D341Med (cell line): Measurements from ENCODE around the gene ARHGAP10.

Experiments
- DNase-seq: peaks from one replicate; pipeline ENCODE4 v3.0.0; 2012; ENCODE audit warnings: low spot score

Gene ARHGAP10

GRCh38 chr4:148095346-148095923, 363.5 kb downstream of the ARHGAP10 start:
- no peak for DNase-seq

DNA sequence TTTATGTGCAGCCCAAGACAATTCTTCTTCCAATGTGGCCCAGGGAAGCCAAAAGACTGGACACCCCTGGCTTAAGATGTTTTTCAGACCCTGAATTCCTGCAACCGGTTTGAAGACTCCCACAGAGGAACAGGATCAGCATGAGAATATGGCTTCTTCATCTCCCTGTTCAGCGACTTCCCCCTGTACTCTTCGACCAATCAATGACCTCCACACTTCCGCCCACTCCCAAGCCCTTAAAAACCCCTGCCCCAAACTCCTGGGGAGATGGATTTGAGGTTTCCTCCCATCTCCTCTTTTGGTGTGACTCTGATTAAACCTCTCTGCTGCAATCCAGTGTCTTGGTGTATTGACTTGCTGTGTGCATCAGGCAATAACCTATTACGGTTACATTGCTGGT, 365.9 kb downstream of the ARHGAP10 start:
- DNase-seq = no peak

DNA sequence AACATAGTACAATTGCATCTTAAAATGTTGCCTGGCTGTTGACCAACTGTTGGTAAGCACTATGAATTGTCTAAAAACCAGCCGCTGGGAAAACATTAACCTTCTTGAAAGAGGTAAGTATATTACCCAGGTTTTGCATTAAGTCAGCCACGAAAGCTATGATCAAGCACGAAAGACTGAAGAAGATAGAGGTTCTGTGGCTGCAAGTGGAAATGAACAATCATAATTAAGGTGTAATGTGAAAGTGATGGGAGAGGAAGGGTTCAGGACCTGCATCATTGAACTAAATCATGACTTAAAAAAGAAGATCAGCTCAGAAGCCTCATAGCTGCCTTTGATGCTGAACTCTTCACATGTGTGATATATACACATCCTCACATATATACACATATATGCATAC, 369.3 kb downstream of the ARHGAP10 start:
- no peak for DNase-seq

- DNase-seq = no peak
Observed at GRCh38 chr4:148101790-148102189, 369.9 kb downstream of the ARHGAP10 start.

DNA sequence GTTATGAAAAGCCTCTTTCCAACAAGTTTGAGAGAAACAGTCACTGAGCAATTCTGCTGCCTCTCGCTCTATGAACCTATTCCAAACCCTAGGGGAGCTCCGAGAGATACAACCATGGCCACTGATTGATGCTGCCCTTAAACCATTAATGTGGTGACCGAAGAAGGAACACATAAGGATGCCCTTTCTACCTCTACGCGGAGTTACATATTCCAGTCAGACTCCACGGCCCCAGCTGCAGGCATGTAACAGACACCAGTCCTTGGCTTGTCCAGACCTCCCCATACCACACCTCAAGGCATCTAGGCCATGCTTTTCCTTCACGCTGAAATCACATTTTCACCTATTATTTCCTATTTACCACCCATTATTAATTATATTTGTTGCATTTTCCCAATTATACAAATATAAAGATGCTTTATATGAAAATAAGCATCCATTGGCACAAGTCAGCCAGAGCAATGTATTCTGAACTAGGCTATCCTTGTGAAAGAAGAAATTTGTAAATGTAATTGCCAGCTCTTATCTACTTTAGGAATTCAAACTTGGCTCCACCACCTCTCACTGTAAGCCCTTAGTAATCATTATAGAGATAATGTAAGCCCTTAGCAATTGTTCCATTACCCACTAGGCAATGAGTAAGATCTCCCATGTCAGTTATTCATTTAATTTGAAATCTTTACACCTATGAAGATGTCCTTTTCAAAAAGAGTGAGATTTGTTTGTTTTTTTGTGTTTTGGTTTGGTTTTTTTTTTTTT, 371.9 kb downstream of the ARHGAP10 start:
- DNase-seq = no peak

GRCh38 chr4:148108766-148109165, 376.9 kb downstream of the ARHGAP10 start:
- DNase-seq = no peak

GRCh38 chr4:148109216-148109615, 377.3 kb downstream of the ARHGAP10 start:
- no peak for DNase-seq

- no peak for DNase-seq
Observed at GRCh38 chr4:148110169-148110568, 378.3 kb downstream of the ARHGAP10 start.

GRCh38 chr4:148112231-148112982, 380.5 kb downstream of the ARHGAP10 start:
- DNase-seq = no peak

DNA sequence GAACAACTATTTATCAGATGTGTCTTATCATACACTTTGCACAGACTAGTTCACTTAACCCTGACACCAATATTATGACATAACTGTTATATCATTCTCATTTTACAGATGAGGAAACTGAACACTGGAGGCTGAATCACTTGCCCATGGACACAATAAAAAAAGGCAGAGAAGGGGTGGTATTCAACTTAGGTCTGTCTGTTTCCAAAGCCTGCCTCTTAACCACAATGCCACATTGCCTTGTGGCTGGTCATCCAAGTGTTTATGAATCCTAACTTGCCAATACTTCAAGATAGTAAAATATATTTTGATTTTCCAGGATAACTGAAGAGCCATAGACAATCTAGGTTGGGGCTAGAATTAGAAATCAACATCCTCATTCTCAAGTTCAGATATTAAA, 382.5 kb downstream of the ARHGAP10 start:
- DNase-seq = no peak

- DNase-seq = no peak
Observed at GRCh38 chr4:148116264-148116663, 384.4 kb downstream of the ARHGAP10 start.

DNA sequence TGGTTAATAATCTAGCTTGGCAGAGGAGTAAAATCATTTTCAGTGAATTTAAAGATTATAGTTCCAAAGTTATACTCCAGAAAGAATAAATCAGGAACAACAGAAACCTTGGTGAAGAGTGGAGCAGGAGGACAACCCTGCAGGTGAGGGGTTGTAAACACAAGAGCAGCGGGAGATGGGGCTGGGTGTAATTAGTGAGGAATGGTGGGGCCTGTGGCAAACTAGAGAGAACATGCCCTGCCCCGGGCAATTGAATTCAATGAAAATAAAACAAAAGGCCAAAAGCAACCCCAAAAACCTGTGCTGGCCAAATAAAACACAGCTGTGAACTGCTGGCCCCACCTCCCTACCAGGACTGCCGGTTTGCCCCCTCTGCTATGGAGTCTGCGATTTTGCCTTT, 385.1 kb downstream of the ARHGAP10 start:
- DNase-seq = no peak

DNA sequence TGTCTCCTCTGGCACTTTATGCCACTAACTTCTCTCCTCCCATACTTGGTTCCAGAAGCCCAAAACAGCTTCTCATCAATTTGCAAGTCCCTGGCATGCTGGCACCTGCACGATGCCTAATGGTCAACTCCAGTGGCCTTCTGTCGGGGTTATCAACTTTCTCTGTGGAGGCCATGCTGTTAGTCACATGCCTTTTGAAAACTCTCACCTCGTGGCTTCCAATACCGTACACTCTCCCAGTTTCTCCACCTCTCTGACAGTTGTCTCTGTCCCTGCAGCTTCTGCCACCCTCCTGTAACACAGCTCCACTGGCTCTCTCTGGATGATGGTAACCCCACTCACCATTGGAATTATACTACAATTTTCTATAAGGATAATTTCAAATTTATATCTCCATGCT, 386.3 kb downstream of the ARHGAP10 start:
- no peak for DNase-seq

GRCh38 chr4:148118633-148119032, 386.7 kb downstream of the ARHGAP10 start:
- DNase-seq = no peak

DNA sequence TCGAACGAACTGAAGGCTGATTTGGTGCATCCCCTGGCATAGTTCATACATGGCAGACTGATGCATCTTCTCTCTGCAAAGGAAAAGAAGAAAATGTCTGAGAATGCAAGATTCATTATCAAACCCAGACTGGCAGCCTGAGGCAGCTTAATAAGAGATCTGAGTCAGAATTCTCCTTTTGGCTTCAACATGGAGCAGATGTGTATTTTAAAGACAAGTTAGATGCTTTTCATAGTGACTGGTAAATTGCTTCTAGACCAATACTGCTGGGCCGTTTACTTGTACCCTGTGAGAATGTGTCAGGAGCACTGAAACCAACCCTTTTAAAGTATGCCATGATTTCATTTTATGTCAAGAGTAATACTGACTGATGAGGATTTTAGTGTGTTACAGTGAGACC, 388.3 kb downstream of the ARHGAP10 start:
- no peak for DNase-seq
